ENCODE measurements around the gene ZFHX2.

- no peak for TF ChIP-seq EZH2 (IDR thresholded peaks at IDR 0.05; ENCODE audit: borderline replicate concordance, low read depth, low read length, severe bottlenecking)
- peak; percentile 65 for TF ChIP-seq CTCF (IDR thresholded peaks at IDR 0.05; ENCODE audit: borderline replicate concordance, extremely low read depth, low read length, poor library complexity, severe bottlenecking)
Measured at GRCh38 chr14:23483236-23483854, 68.2 kb downstream of the ZFHX2 start.
